GM12865 (cell line): ENCODE data around the gene SLC6A11.

ENCODE experiments used
- DNase-seq: peaks from one replicate; pipeline ENCODE4 v3.0.0; 2010; ENCODE audit warnings: low read depth
- H3K4me3 ChIP-seq: 2 replicates; pipeline ENCODE4 v1.5.1; 2011; ENCODE audit warnings: mild to moderate bottlenecking, low read depth, low read length, control low read depth
- CTCF ChIP-seq: IDR thresholded peaks from 2 replicates; pipeline ENCODE4 v1.5.1; 2011; ENCODE audit warnings: low read length, control low read depth, low read depth, inconsistent platforms; ENCODE audit not compliant: insufficient read depth; ENCODE audit errors: missing control alignments

SLC6A11 gene

GRCh38 chr3:10845839-10846656 is 30.0 kb downstream of the SLC6A11 start:
- no peak for TF ChIP-seq CTCF
- no peak overlapping the region for H3K4me3 ChIP-seq
- DNase-seq: peak; percentile 78

GRCh38 chr3:10846657-10846975 is 30.6 kb downstream of the SLC6A11 start:
- no peak for DNase-seq
- H3K4me3 ChIP-seq: no peak overlapping the region
- TF ChIP-seq CTCF: no peak

GRCh38 chr3:10848261-10848660 is 32.2 kb downstream of the SLC6A11 start:
- TF ChIP-seq CTCF: no peak
- H3K4me3 ChIP-seq: no peak overlapping the region
- peak; percentile 68 for DNase-seq

GRCh38 chr3:10852066-10852808 is 36.2 kb downstream of the SLC6A11 start:
- no peak overlapping the region for H3K4me3 ChIP-seq
- TF ChIP-seq CTCF: no peak
- no peak for DNase-seq

- no peak for TF ChIP-seq CTCF
- DNase-seq: no peak
- H3K4me3 ChIP-seq: no peak overlapping the region
These were observed 39.2 kb downstream of the SLC6A11 start for GRCh38 chr3:10855083-10855870.

- no peak overlapping the region for H3K4me3 ChIP-seq
- peak; percentile 40 for TF ChIP-seq CTCF
- peak; percentile 9 for DNase-seq
These were observed 40.0 kb downstream of the SLC6A11 start for GRCh38 chr3:10855871-10856662.
